Activated naive CD4-positive, alpha-beta T cell treated with anti-CD3 and anti-CD28 coated beads, Interleukin-2, amount 10 ng/mL, durations not matched to agents 7 days and 5 days (primary cell): Measurements from ENCODE around the gene RAB36.
A peak's percentile ranks its signal among the peaks of the same experiment; 100 is the strongest.

Experiments used
- CTCF ChIA-PET: fragments of 350-600 bp; sonication (Branson Sonifier 250); formaldehyde crosslinking; loops from one replicate; lab custom pipeline; 2021; ENCODE audit warnings: antibody characterized with exemption; lab: Charles Lee
- DNase-seq: peaks from one replicate; pipeline ENCODE4 v3.0.0-alpha.2; 2020
- H3K27ac Mint-ChIP-seq: one replicate; pipeline ENCODE4 v1.8.0; 2021; ENCODE audit warnings: mild to moderate bottlenecking, moderate library complexity, mixed read lengths
- H3K27me3 Mint-ChIP-seq: one replicate; pipeline ENCODE4 v1.8.0; 2021; ENCODE audit warnings: mild to moderate bottlenecking, mixed read lengths
- H3K36me3 Mint-ChIP-seq: one replicate; pipeline ENCODE4 v1.8.0; 2021; ENCODE audit warnings: mixed read lengths
- H3K4me1 Mint-ChIP-seq: one replicate; pipeline ENCODE4 v1.8.0; 2021; ENCODE audit warnings: mixed read lengths
- H3K4me3 Mint-ChIP-seq: one replicate; pipeline ENCODE4 v1.8.0; 2021; ENCODE audit warnings: mild to moderate bottlenecking, moderate library complexity, mixed read lengths
- H3K9me3 Mint-ChIP-seq: one replicate; pipeline ENCODE4 v1.8.0; 2021; ENCODE audit warnings: mixed read lengths

The RAB36 gene

DNA sequence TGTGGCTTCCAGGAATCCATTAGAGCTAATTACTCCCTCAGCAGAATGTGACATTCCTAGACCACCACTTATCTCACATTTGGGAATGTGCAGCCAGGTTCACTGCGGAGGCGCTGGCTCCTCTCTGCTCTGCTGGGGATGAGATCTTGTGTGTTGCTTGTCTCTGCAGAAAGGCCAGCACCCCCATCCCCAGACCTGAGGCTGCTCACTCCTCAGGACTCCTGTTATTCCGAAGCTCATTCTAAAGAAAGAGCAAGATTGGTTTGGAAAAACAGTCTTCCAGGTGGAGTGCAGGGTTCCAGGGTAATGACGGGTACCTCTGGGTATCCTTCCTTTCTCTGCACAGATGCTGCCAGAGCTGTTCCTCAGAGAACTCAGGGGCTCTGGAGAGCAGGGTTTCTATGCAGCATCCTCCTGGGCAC, 24.3 kb upstream of the RAB36 start:
- H3K4me1 Mint-ChIP-seq, result peaks cover 13% of the 10 kb centered on the region
- peaks cover 6% of the 10 kb centered on the region for H3K36me3 Mint-ChIP-seq
- no peak overlapping the region for H3K4me3 Mint-ChIP-seq
- H3K9me3 Mint-ChIP-seq, result peaks cover 5% of the 10 kb centered on the region
- no peaks in the 10 kb centered on the region for H3K27me3 Mint-ChIP-seq
- DNase-seq, result no peak
- no peak overlapping the region for H3K27ac Mint-ChIP-seq
- CTCF ChIA-PET, result interaction anchor here (0.6 to 2.4 kb wide), 4 partner anchors 145 to 333 kb away, joined by 4 to 12 read pairs (median 8); no protein-coding TSS in a partner anchor

DNA sequence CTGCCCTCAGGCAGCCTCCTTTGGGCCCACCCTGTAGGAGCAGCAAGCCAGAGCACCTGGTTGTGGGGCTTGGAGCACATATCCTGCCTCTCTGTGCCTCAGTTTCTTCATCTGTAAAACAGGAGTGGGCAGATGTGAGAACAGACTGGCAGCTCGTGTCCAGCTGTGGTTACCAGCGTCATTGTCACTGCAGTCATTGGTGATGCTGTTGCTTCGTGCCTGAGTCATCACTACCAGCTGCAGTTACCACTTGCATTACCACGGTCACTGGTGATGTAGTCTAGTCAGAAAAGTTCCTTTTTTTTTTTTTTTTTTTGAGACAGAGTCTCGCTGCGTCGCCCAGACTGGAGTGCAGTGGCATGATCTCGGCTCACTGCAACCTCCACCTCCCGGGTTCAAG, 23.9 kb upstream of the RAB36 start:
- Mint-ChIP-seq H3K4me1 (peaks cover 13% of the 10 kb centered on the region), H3K27ac (no peak overlapping the region), H3K27me3 (peaks cover 3% of the 10 kb centered on the region), H3K36me3 (peaks cover 6% of the 10 kb centered on the region), H3K4me3 (no peak overlapping the region), H3K9me3 (peaks cover 5% of the 10 kb centered on the region)
- no peak for DNase-seq
- CTCF ChIA-PET, result interaction anchor here (0.6 to 2.3 kb wide), 4 partner anchors 146 to 1083 kb away, joined by 3 to 11 read pairs (median 4); no protein-coding TSS in a partner anchor

DNA sequence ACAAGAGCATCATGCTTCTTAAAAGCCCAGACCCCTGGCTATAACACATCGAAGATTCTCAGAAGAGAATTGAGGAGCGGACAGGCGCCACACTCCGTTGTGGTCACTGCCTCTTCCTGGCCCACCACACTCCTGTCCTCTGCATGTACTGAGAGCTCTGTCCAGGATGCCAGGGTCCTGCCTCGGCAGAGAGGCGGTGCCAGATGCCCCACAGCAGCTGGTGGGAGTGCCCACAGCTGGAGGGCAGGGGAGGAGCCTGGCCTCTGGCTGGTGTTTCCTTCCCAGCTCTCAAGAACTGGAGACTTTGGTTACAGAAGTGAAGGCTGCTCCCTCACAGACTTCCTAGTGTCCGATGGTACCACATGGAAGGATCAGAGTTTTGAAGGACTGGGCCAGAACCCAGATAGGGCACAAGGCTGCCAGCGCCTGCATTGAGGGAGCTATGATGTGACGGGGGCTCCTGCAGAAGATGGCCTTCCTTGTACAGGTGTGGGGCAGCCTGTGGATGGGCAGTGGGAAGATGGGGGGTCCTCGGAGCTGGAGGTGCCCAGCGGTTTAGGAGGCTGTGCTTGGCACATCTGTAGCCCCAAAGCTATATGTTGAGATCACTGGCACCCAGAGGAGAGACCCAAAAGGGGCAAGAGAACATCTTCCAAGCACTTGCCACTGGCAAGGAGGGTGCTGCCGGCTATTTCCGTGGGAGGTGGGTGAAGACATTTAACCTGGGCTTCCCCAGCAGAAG, 22.9 kb upstream of the RAB36 start:
- DNase-seq, result no peak
- H3K27me3 Mint-ChIP-seq, result peaks cover 9% of the 10 kb centered on the region
- H3K36me3 Mint-ChIP-seq, result peaks cover 6% of the 10 kb centered on the region
- H3K9me3 Mint-ChIP-seq, result peaks cover 5% of the 10 kb centered on the region
- no peak overlapping the region for H3K27ac Mint-ChIP-seq
- CTCF ChIA-PET, result interaction anchor here (0.7 to 1.0 kb wide), 2 partner anchors 164 to 1084 kb away, joined by 3 read pairs; no protein-coding TSS in a partner anchor
- H3K4me3 Mint-ChIP-seq, result no peak overlapping the region
- peaks cover 13% of the 10 kb centered on the region for H3K4me1 Mint-ChIP-seq

- DNase-seq, result no peak
- Mint-ChIP-seq H3K36me3 (peaks cover 6% of the 10 kb centered on the region), H3K4me1 (peaks cover 13% of the 10 kb centered on the region), H3K27ac (no peak overlapping the region), H3K9me3 (peaks cover 5% of the 10 kb centered on the region), H3K27me3 (peaks cover 14% of the 10 kb centered on the region), H3K4me3 (no peak overlapping the region)
- CTCF ChIA-PET, result interaction anchor here (0.7 to 1.9 kb wide), 4 partner anchors 10 to 1179 kb away, joined by 3 to 6 read pairs (median 5); no protein-coding TSS in a partner anchor
Measured at GRCh38 chr22:23122992-23123803, 22.1 kb upstream of the RAB36 start.

- peaks cover 6% of the 10 kb centered on the region for H3K36me3 Mint-ChIP-seq
- CTCF ChIA-PET, result interaction anchor here (0.7 to 1.9 kb wide), 3 partner anchors 9 to 1179 kb away, joined by 5 to 6 read pairs (median 5); no protein-coding TSS in a partner anchor
- H3K4me1 Mint-ChIP-seq, result peaks cover 13% of the 10 kb centered on the region
- peaks cover 19% of the 10 kb centered on the region for H3K27me3 Mint-ChIP-seq
- no peak for DNase-seq
- no peak overlapping the region for H3K4me3 Mint-ChIP-seq
- H3K9me3 Mint-ChIP-seq, result peaks cover 5% of the 10 kb centered on the region
- no peak overlapping the region for H3K27ac Mint-ChIP-seq
Measured at GRCh38 chr22:23123804-23124254, 21.4 kb upstream of the RAB36 start.

DNA sequence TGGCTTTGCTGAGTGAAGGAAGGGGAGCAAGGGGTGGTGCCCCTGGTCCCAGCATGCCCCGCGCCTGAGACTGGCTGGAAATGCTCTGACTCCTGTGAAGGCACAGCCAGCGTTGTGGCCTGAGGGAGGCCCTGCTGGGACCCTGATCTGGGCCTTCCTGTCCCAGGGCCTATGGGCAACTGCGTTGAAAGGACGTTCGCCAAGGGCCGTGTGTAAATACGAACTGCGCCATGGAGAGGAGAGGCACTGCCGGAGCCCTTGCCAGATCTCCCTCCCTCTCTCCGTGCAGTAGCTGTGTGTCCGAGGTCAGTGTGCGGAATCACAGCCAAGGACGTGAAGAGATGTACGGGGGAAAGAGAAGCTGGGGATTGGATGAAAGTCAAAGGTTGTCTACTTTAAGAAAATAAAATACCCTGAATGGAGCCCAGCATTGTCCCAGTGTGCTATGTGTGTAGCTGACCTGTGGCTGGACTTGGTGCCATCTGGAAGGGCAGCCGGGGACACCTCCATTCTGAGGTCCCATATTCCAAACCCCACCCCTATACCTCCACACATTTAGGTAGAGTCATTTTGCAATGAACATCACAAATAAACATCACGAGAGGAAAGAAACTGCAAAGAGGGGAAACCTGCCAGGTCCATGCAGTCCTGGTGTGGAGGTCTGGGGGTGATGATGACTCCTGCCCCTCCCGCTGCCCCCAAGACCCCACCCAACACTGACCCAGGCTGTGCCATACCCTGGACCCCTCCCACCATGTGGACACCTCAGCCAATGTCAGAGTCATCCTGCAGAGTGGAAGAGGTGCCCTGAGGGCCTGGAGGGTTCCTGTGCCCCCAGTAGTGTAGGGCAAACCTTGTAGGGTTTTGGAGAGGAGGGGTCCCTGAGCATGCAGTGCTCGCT, 20.4 kb upstream of the RAB36 start:
- CTCF ChIA-PET, result interaction anchor here (1.8 to 1.9 kb wide), 2 partner anchors 8 to 164 kb away, joined by 5 to 6 read pairs; no protein-coding TSS in a partner anchor
- Mint-ChIP-seq H3K27ac (no peak overlapping the region), H3K27me3 (peaks cover 22% of the 10 kb centered on the region), H3K4me3 (no peak overlapping the region), H3K36me3 (peaks cover 2% of the 10 kb centered on the region), H3K9me3 (no peaks in the 10 kb centered on the region), H3K4me1 (peaks cover 6% of the 10 kb centered on the region)
- DNase-seq, result no peak

DNA sequence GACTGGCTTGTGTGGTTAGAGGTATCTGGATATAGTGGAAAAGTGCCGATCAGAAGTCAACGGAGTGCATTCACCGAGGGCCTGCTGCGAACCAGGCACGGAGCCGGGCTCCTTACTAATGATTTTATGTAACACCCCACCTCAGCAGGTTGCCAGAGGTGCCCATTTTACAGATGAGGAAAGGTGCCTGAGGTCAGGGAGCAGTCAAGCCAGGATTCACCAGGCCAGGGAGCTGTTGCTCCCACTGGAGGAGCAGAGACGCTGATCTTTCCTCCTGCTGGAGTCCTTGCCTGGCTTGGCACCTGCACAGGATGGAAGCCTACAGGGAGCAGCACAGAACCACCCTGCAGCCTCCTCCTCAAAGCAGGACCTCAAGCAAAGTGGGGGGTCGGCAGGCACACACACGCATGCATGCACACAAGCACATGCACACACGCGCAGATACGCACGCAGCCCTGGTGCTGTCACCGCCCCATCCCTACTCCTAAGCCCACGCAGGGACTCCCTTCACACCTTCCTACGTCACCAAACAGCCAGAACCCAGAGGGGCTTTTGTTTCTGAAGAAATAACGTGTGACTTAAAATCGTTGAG, 19.7 kb upstream of the RAB36 start:
- CTCF ChIA-PET, result interaction anchor here (10.8 kb wide), 1 partner anchor 168 kb away, joined by 162 read pairs; no protein-coding TSS in a partner anchor
- Mint-ChIP-seq H3K4me1 (peaks cover 1% of the 10 kb centered on the region), H3K36me3 (no peaks in the 10 kb centered on the region), H3K4me3 (no peak overlapping the region), H3K27ac (no peak overlapping the region), H3K9me3 (no peaks in the 10 kb centered on the region), H3K27me3 (peaks cover 29% of the 10 kb centered on the region)
- DNase-seq, result no peak

- CTCF ChIA-PET, result interaction anchor here (0.9 to 10.8 kb wide), 5 partner anchors 12 to 242 kb away, joined by 3 to 162 read pairs (median 5); no protein-coding TSS in a partner anchor
- Mint-ChIP-seq H3K9me3 (no peaks in the 10 kb centered on the region), H3K36me3 (no peaks in the 10 kb centered on the region), H3K27me3 (peaks cover 31% of the 10 kb centered on the region), H3K27ac (no peak overlapping the region), H3K4me1 (no peaks in the 10 kb centered on the region), H3K4me3 (no peak overlapping the region)
- no peak for DNase-seq
Measured at GRCh38 chr22:23126165-23127054, 18.9 kb upstream of the RAB36 start.

DNA sequence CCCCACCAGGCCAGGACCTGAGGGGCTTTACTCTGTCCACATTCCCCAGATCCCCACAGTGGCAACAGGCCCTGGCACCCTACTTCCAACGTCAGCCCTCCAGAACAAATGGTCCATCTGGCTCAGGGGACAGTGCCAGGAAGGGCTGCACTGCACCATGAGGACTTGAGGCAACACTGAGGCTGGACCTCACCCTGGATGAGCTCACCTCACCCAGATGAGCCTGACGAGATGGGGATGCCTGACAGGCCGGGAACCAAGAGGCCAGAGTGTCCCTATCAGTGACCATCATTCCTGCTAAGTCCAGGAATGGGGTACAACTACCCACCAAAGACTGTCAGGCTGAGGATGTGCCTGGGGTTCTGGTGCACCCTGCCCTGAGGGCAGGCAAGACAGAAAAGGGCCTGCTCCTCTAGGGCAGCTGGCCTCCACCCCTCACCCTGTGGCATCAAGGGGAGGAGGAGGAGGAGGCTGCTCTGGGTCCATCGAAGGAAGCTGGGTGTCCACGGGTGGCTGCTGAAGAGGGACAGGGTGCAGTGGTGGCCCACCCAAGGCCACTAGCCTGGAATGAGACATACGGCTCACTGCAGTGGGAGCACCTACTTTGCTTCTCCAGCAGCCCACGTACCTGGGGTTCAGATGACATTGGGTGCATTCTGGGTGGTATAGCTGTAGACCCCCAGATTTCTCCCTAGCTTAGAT, 18.1 kb upstream of the RAB36 start:
- Mint-ChIP-seq H3K27ac (no peak overlapping the region), H3K9me3 (no peaks in the 10 kb centered on the region), H3K27me3 (peaks cover 36% of the 10 kb centered on the region), H3K36me3 (no peaks in the 10 kb centered on the region), H3K4me3 (no peak overlapping the region), H3K4me1 (no peaks in the 10 kb centered on the region)
- no peak for DNase-seq
- CTCF ChIA-PET, result interaction anchor here (0.9 to 10.8 kb wide), 12 partner anchors 11 to 358 kb away, joined by 3 to 162 read pairs (median 4); no protein-coding TSS in a partner anchor

DNA sequence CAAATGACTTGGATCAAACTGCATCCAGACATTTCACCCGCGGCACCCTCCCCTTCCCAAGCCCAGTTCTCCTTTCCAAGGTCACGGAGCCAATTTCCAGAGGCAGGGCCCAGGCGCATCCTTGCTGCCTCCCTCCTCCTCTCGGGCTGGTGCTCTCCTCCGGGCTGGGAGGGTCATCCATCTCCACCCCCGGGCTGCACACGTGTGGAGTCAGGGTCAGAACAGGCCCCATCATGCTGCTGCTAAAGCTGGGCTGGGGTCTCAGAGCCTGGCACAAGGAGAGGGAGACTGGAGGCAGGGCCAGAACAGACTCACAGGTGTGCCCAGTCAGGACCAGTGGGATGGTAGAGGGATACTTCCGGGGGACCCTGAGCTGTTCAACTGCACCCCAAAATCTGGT, 17.5 kb upstream of the RAB36 start:
- DNase-seq, result no peak
- no peak overlapping the region for H3K27ac Mint-ChIP-seq
- CTCF ChIA-PET, result interaction anchor here (0.6 to 10.8 kb wide), 16 partner anchors 8 to 359 kb away, joined by 3 to 162 read pairs (median 3); no protein-coding TSS in a partner anchor
- H3K4me1 Mint-ChIP-seq, result no peaks in the 10 kb centered on the region
- H3K9me3 Mint-ChIP-seq, result no peaks in the 10 kb centered on the region
- peaks cover 36% of the 10 kb centered on the region for H3K27me3 Mint-ChIP-seq
- H3K4me3 Mint-ChIP-seq, result no peak overlapping the region
- no peaks in the 10 kb centered on the region for H3K36me3 Mint-ChIP-seq

DNA sequence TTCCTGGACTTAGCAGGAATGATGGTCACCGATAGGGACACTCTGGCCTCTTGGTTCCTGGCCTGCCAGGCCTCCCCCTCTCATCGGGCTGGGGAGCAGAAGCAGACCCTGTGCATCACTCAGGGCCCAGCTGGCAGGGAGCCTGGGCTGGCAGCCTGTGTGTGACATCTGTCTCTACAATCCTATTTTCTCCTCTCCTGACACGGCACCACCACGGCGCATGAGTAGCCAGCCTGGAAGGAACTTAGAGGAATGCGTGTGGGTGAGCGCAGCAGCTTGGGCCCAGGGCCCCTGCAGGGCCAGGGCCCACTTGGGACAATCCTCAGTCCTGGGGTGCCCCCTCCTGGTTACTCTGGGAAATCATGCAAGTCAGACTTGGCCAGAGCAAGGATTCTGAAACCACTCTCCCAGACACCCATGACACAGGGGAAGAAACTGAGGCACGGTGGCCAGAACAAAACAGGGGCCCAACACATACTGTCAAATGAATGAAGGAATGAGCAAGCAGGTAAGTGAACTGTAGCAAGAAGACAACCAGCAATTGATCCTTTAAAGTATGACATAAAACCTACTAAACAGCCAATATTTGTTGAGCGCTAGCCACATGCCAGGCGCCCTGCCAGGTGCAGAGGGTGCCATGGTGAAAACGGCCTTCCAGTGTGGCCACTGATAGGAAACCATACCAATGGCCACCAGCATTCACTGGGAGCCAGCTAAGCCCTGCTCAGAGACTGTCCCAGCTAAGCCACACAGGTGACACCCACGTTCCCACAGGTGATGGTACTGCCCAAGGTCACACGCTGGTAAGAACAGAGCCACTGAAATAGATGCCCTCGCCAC, 16.8 kb upstream of the RAB36 start:
- no peak overlapping the region for H3K27ac Mint-ChIP-seq
- no peaks in the 10 kb centered on the region for H3K36me3 Mint-ChIP-seq
- H3K9me3 Mint-ChIP-seq, result no peaks in the 10 kb centered on the region
- peak; percentile 80 for DNase-seq
- H3K4me3 Mint-ChIP-seq, result no peak overlapping the region
- CTCF ChIA-PET, result interaction anchor here (0.6 to 10.8 kb wide), 14 partner anchors 9 to 360 kb away, joined by 3 to 162 read pairs (median 3); no protein-coding TSS in a partner anchor
- peaks cover 37% of the 10 kb centered on the region for H3K27me3 Mint-ChIP-seq
- no peaks in the 10 kb centered on the region for H3K4me1 Mint-ChIP-seq
